IPS-11a (cell line): ENCODE results near the gene PAPOLG.
"Not testable (repeated sequence)": the region's sequence is repeated elsewhere in the genome, so short reads cannot be mapped to it uniquely, and the experiment has no call there.

Experiments
- H3K4me3 ChIP-seq: one replicate; pipeline ENCODE4 v1.5.1; 2013; ENCODE audit warnings: low read depth, low read length, control low read depth

The PAPOLG gene

DNA sequence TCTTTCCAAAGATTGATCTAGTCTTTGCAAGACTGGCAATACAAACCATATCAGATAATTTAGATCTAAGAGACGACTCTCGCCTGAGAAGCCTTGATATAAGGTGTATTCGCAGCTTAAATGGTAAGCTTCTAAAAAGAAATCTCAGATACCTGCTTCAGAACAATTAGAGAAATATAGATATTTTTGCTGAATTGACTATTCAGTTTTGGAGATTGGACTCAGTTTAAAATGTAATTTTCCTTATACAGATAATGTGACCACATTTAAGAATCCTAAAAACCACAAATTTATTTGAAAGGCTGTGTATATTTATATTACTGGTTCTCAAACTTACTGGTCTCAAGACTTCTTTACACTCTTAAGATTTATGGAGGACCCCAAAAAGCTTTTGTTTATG, 15.4 kb downstream of the PAPOLG start:
- H3K4me3 ChIP-seq = no peak overlapping the region

DNA sequence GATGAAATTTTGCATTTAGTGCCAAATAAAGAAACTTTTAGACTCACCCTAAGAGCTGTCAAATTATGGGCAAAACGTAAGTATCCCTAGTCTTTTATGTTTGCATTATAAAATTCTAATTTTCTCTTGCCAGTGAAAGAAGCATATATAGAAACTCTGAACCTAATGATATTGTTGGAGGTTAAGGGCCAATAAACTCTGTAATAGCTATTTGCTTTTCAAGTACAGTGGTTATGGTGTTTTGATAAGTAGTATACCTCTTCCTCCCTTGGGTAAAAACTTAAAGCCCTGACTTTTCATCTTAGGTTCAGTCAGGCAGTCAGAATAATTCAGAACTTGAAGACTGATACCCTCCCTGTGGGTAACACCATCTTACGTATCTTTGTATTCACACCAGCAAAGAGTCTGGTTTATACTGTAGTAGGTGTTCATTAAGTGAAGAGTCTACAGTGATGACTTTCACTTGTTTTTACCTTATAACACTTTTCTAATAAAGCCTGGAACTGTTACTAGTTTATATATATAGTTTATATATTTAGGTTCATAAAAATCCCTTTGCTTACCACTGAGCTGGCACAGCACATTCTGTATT, 19.1 kb downstream of the PAPOLG start:
- H3K4me3 ChIP-seq = no peak overlapping the region

DNA sequence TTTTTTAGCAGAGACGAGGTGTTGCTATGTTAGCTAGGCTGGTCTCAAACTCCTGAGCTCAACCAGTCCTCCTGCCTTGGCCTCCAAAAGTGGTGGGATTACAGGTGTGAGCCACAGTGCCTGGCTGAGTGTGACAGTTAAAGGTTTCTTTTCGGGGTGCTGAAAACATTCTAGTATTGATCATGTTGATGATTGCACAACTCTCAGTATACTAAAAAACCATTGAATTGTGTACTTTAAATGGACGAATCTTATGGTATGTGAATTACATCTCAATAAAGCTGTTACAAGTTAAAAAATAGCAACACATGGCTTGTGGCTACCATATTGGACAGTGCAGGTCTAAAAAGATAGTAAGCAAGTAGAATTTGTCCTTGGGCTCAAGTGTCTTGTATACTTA, 22.3 kb downstream of the PAPOLG start:
- no peak overlapping the region for H3K4me3 ChIP-seq

GRCh38 chr2:60779426-60779825, 23.4 kb downstream of the PAPOLG start:
- H3K4me3 ChIP-seq = no peak overlapping the region

- H3K4me3 ChIP-seq = no peak overlapping the region
Observed at GRCh38 chr2:60780721-60781120, 24.7 kb downstream of the PAPOLG start.

GRCh38 chr2:60793169-60793568, 37.1 kb downstream of the PAPOLG start:
- no peak overlapping the region for H3K4me3 ChIP-seq

DNA sequence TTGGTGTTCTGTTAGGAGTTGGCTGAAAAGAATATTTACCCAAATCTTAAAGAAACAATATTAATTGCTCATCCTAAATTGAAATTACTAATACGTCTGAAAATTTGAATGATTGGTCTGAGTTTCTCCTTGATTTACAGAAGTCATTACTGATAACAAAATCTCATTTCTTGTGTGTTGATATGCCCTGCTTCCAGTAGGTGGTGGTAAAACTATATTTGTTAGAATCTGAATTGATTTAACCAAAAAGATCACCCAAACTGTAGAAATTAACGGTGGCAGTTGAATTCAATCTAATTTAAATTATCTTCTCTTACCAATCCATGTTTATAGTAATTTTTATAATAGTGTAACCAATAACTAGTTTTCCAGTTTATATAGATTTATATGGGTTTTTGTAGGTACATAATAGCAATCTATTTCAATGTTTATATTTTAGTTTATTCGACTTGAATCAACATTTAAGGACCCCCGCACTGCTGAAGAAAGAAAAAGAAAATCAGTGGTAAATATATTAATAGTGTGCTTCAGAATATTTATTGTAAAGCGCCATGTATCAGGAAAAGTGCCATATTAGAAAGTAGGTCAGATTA, 38.3 kb downstream of the PAPOLG start:
- H3K4me3 ChIP-seq = no peak overlapping the region

GRCh38 chr2:60796573-60797509, 40.8 kb downstream of the PAPOLG start:
- H3K4me3 ChIP-seq = no peak overlapping the region

DNA sequence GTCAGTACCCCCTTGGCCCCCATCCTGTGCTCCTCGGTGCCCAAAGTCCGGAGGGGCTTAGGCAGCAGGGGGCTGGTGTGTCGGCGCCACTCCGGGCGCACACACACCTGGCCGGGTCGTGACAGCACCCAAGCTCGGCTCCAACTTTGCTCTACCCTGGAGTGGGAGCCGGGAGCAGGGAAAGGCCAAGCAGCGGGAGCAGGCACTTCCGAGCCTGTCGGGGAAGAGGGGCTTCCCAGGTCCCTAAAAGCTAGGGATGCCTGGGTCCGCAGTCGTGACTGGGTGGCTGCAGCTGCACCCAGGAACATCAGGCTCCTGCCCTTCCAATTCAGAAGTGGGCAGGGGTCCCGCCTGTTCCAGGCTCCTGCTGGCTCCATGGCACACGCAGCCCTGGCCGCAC, 48.4 kb downstream of the PAPOLG start:
- no peak overlapping the region for H3K4me3 ChIP-seq

DNA sequence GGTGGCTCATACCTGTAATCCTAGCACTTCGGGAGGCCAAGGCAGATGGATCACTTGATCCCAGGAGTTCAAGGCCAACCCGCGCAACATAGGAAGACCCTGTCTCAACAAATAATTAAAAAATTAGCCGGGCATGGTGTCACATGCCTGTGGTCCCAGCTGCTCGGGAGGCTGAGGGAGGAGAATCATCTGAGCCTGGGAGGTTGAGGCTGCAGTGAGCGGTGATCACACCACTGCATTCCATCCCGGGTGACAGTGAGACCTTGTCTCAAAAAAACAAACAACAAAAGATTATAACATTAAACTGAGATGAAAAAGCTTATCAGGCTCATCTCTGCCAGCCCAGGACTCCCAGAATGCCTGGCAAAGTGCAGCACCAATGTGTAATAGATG, 50.5 kb downstream of the PAPOLG start:
- no peak overlapping the region for H3K4me3 ChIP-seq

DNA sequence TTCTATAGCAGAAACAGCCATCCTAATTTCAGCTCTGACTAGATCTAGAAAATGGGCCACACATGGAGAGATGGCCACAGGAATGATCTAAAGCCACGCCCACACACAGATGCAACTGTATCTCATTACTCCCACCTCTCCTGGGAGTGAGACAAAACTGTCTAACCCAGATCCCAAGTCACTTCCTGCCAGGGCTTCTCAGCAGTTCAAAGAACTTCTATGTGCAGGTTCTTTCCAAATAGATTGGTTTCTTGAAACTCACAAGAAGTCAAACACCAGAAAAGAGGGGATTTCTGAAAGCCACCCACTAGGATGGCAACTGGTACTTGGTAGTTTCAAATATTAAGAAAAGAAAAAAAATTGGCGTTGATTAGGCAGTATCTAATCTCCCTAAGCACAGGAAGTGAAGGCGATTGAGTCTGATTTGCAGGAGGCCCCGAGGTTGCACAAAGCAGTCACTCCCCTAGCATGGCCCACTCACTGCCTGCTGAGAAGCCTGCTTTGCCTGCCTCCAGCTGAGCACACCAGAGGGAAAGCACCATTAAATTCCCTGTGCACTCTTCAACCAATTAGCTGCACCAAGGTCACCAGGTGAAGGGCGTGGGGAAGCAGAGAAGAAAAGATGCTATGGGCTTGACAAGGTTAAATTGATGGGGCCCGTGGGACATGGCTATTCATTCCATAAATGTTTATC, 51.1 kb downstream of the PAPOLG start:
- H3K4me3 ChIP-seq = no peak overlapping the region

DNA sequence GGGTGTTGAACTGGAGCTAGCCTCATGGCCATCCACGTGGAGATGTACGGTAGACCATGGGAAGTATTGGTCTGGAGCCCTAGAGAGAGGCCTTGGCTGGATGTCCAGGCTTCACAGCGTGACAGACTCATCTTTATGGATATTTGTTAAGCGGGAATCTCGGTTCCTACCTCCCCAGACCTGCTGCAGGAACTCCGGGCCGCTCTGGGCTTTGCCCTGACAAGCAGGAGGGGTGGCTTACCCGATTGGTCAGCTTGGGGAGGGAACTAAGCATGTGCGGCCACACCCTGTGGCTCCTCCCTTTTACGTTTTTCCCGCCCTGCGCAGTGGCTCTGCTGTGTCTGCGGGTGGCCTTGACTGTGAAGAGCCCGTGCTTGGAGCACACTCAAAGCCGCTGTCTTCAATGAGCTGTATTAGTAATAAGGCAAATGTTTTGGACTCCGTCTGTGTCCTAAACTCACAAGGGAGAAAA, 52.3 kb downstream of the PAPOLG start:
- H3K4me3 ChIP-seq = no peak overlapping the region

DNA sequence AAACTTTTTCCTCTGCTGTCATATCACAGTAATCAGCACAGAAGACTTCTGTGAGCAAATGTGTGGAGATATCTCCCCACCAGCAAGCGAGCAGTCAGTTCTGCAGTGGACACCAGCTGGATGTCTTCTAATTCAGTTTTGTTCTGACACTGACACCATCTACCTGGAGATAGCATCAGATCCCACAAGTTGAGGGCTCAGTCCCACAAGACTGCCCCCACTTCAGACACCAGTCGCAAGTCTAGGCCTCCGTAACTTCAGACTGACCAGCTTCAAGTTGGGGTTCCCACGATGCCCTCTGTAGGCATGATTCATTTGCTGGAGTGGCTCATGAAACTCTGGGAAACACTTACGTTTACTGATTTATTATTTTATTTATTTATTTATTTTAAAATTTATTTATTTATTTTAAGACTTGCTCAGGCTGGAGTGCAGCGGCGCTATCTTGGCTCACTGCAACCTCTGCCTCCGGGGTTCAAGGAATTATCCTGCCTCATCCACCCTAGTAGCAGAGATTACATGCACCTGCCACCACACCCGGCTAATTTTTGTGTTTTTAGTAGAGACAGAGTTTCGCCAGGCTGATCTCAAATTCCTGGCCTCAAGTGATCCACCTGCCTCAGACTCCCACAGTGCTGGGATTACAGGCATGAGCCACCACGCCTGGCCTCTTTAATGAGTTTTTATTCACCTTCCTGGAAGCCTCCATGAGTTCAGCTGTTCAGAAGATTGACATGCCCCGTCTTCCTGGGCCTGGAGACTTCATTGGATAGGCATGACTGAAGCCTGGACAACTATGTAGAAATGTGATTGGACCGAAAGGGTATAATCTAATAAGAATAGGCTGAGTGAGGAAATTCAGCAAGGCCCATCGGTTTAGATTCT, 55.7 kb downstream of the PAPOLG start:
- H3K4me3 ChIP-seq = no peak overlapping the region

DNA sequence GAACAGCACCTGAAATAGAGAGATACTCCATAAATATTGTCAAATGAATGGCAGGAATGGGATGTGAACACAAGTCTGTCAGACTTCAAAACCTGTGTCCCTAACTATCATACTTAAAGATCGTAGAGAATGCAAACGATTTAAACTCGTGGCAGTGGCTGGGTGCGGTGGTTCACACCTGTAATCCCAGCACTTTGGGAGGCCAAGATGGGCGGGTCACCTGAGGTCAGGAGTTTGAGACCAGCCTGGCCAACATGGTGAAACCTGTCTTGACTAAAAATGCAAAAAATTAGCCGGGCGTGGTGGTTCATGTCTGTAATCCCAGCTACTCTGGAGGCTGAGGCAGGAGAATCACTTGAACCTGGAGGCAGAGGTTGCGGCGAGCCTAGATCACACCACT, 61.1 kb downstream of the PAPOLG start:
- not testable (repeated sequence) for H3K4me3 ChIP-seq

- no peak overlapping the region for H3K4me3 ChIP-seq
Observed at GRCh38 chr2:60818272-60818671, 62.2 kb downstream of the PAPOLG start.

- no peak overlapping the region for H3K4me3 ChIP-seq
Observed at GRCh38 chr2:60819155-60819862, 63.2 kb downstream of the PAPOLG start.

- H3K4me3 ChIP-seq = no peak overlapping the region
Observed at GRCh38 chr2:60819936-60820335, 63.9 kb downstream of the PAPOLG start.

GRCh38 chr2:60820416-60821132, 64.5 kb downstream of the PAPOLG start:
- no peak overlapping the region for H3K4me3 ChIP-seq

DNA sequence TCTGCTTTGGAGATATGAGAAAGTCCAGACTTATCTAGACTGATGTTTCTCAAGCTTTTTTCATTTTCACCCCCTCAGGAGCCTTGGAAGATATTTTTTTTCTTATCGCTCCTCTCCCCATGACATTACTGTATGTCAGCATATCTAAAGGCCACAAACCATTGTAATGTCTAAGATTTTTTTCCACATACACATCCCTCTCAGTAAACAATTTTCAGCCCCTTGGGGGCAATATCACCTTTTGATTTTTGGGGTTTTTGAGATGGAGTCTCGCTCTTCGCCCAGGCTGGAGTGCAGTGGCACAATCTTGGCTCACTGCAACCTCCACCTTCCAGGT, 65.0 kb downstream of the PAPOLG start:
- no peak overlapping the region for H3K4me3 ChIP-seq
